ENCODE results near the gene ZNF283. TPM values are rescaled to one million over a fixed set of nuclear protein-coding genes. Genes with fewer than 3 reads are reported as not detected.

Gene ZNF283
- polyA plus RNA-seq, 4 donors = 1.3 to 15.1 (median 3.1) TPM

- FAIRE-seq (no peak), DNase-seq (peak in 1 of 2 donors; percentile 26)
- no peak overlapping the region for H3K27ac ChIP-seq (ENCODE audit: low read depth in 1 of 3, low read length in 2 of 3)
- H3K4me3 ChIP-seq (ENCODE audit: low read depth in 1 of 3, low read length in 3 of 3) = no peak overlapping the region
- H3K36me3 ChIP-seq (ENCODE audit: control insufficient read depth in 3 of 3, insufficient read depth in 2 of 3, low read depth in 1 of 3, low read length in 3 of 3) = no peaks in the 10 kb centered on the region
- no peaks in the 10 kb centered on the region for H3K27me3 ChIP-seq (ENCODE audit: control insufficient read depth in 3 of 3, insufficient read depth in 3 of 3, low read length in 3 of 3)
- H3K9me3 ChIP-seq (ENCODE audit: control insufficient read depth in 2 of 2, insufficient read depth in 1 of 2, low read depth in 1 of 2, low read length in 1 of 2) = no peaks in the 10 kb centered on the region
- WGBS, 3 donors = 23 to 70% (median 41%) methylated on average over 24 of the region's 24 CpGs
- peaks cover 0 to 19% (median 2%) of the 10 kb centered on the region in 3 donors for H3K4me1 ChIP-seq (ENCODE audit: control insufficient read depth in 3 of 3, insufficient read depth in 2 of 3, low read depth in 1 of 3, low read length in 2 of 3)
Observed at GRCh38 chr19:43782689-43783231, 44.4 kb upstream of the ZNF283 start.

- DNase-seq (no peak), FAIRE-seq (no peak)
- Histone ChIP-seq H3K27ac (ENCODE audit: low read depth in 1 of 3, low read length in 2 of 3) (no peak overlapping the region), H3K36me3 (ENCODE audit: control insufficient read depth in 3 of 3, insufficient read depth in 2 of 3, low read depth in 1 of 3, low read length in 3 of 3) (no peaks in the 10 kb centered on the region), H3K4me1 (ENCODE audit: control insufficient read depth in 3 of 3, insufficient read depth in 2 of 3, low read depth in 1 of 3, low read length in 2 of 3) (peaks cover 0 to 19% (median 2%) of the 10 kb centered on the region in 3 donors), H3K27me3 (ENCODE audit: control insufficient read depth in 3 of 3, insufficient read depth in 3 of 3, low read length in 3 of 3) (no peaks in the 10 kb centered on the region), H3K9me3 (ENCODE audit: control insufficient read depth in 2 of 2, insufficient read depth in 1 of 2, low read depth in 1 of 2, low read length in 1 of 2) (no peaks in the 10 kb centered on the region), H3K4me3 (ENCODE audit: low read depth in 1 of 3, low read length in 3 of 3) (no peak overlapping the region)
- 85 to 88% (median 86%) methylated on average over 8 of the region's 8 CpGs for WGBS, 3 donors
Observed at GRCh38 chr19:43783636-43784035, 43.5 kb upstream of the ZNF283 start.

- Histone ChIP-seq H3K9me3 (ENCODE audit: control insufficient read depth in 2 of 2, insufficient read depth in 1 of 2, low read depth in 1 of 2, low read length in 1 of 2) (no peaks in the 10 kb centered on the region), H3K36me3 (ENCODE audit: control insufficient read depth in 3 of 3, insufficient read depth in 2 of 3, low read depth in 1 of 3, low read length in 3 of 3) (no peaks in the 10 kb centered on the region), H3K4me1 (ENCODE audit: control insufficient read depth in 3 of 3, insufficient read depth in 2 of 3, low read depth in 1 of 3, low read length in 2 of 3) (peaks cover 0 to 19% (median 2%) of the 10 kb centered on the region in 3 donors), H3K4me3 (ENCODE audit: low read depth in 1 of 3, low read length in 3 of 3) (no peak overlapping the region), H3K27me3 (ENCODE audit: control insufficient read depth in 3 of 3, insufficient read depth in 3 of 3, low read length in 3 of 3) (no peaks in the 10 kb centered on the region), H3K27ac (ENCODE audit: low read depth in 1 of 3, low read length in 2 of 3) (peak overlapping the region in 1 of 3 donors; percentile 17)
- FAIRE-seq (no peak), DNase-seq (peak in 1 of 2 donors; percentile 16)
- 33 to 50% (median 37%) methylated on average over 4 of the region's 4 CpGs for WGBS, 3 donors
Observed at GRCh38 chr19:43784241-43784980, 42.7 kb upstream of the ZNF283 start.

- Histone ChIP-seq H3K4me1 (ENCODE audit: control insufficient read depth in 3 of 3, insufficient read depth in 2 of 3, low read depth in 1 of 3, low read length in 2 of 3) (peaks cover 0 to 11% (median 2%) of the 10 kb centered on the region in 3 donors), H3K27me3 (ENCODE audit: control insufficient read depth in 3 of 3, insufficient read depth in 3 of 3, low read length in 3 of 3) (no peaks in the 10 kb centered on the region), H3K36me3 (ENCODE audit: control insufficient read depth in 3 of 3, insufficient read depth in 2 of 3, low read depth in 1 of 3, low read length in 3 of 3) (no peaks in the 10 kb centered on the region), H3K9me3 (ENCODE audit: control insufficient read depth in 2 of 2, insufficient read depth in 1 of 2, low read depth in 1 of 2, low read length in 1 of 2) (no peaks in the 10 kb centered on the region), H3K4me3 (ENCODE audit: low read depth in 1 of 3, low read length in 3 of 3) (no peak overlapping the region), H3K27ac (ENCODE audit: low read depth in 1 of 3, low read length in 2 of 3) (peak overlapping the region in 1 of 3 donors; percentile 14)
- FAIRE-seq (no peak), DNase-seq (peak; percentile 74 to 78)
- 6 to 15% (median 7%) methylated on average over 10 of the region's 10 CpGs for WGBS, 3 donors
Observed at GRCh38 chr19:43784981-43785808, 41.9 kb upstream of the ZNF283 start.

- FAIRE-seq = no peak
- Histone ChIP-seq H3K27ac (ENCODE audit: low read depth in 1 of 3, low read length in 2 of 3) (no peak overlapping the region), H3K4me1 (ENCODE audit: control insufficient read depth in 3 of 3, insufficient read depth in 2 of 3, low read depth in 1 of 3, low read length in 2 of 3) (peaks cover 0 to 2% (median 0%) of the 10 kb centered on the region in 3 donors), H3K4me3 (ENCODE audit: low read depth in 1 of 3, low read length in 3 of 3) (no peak overlapping the region), H3K27me3 (ENCODE audit: control insufficient read depth in 3 of 3, insufficient read depth in 3 of 3, low read length in 3 of 3) (no peaks in the 10 kb centered on the region), H3K36me3 (ENCODE audit: control insufficient read depth in 3 of 3, insufficient read depth in 2 of 3, low read depth in 1 of 3, low read length in 3 of 3) (no peaks in the 10 kb centered on the region), H3K9me3 (ENCODE audit: control insufficient read depth in 2 of 2, insufficient read depth in 1 of 2, low read depth in 1 of 2, low read length in 1 of 2) (no peaks in the 10 kb centered on the region)
- 24 to 51% (median 31%) methylated on average over 1 of the region's 1 CpG for WGBS, 3 donors
- no peak for DNase-seq
Observed at GRCh38 chr19:43786665-43787064, 40.5 kb upstream of the ZNF283 start.

GRCh38 chr19:43789029-43789428 is 38.1 kb upstream of the ZNF283 start:
- Histone ChIP-seq H3K27ac (ENCODE audit: low read depth in 1 of 3, low read length in 2 of 3) (no peak overlapping the region), H3K4me3 (ENCODE audit: low read depth in 1 of 3, low read length in 3 of 3) (no peak overlapping the region), H3K4me1 (ENCODE audit: control insufficient read depth in 3 of 3, insufficient read depth in 2 of 3, low read depth in 1 of 3, low read length in 2 of 3) (peaks cover 0 to 2% (median 0%) of the 10 kb centered on the region in 3 donors), H3K9me3 (ENCODE audit: control insufficient read depth in 2 of 2, insufficient read depth in 1 of 2, low read depth in 1 of 2, low read length in 1 of 2) (no peaks in the 10 kb centered on the region), H3K36me3 (ENCODE audit: control insufficient read depth in 3 of 3, insufficient read depth in 2 of 3, low read depth in 1 of 3, low read length in 3 of 3) (no peaks in the 10 kb centered on the region), H3K27me3 (ENCODE audit: control insufficient read depth in 3 of 3, insufficient read depth in 3 of 3, low read length in 3 of 3) (peaks cover 0 to 3% (median 0%) of the 10 kb centered on the region in 3 donors)
- WGBS, 3 donors = 7 to 14% (median 7%) methylated on average over 3 of the region's 3 CpGs
- FAIRE-seq (no peak), DNase-seq (peak in 1 of 2 donors; percentile 45)

GRCh38 chr19:43790587-43790986 is 36.5 kb upstream of the ZNF283 start:
- Histone ChIP-seq H3K27me3 (ENCODE audit: control insufficient read depth in 3 of 3, insufficient read depth in 3 of 3, low read length in 3 of 3) (peaks cover 0 to 3% (median 2%) of the 10 kb centered on the region in 3 donors), H3K9me3 (ENCODE audit: control insufficient read depth in 2 of 2, insufficient read depth in 1 of 2, low read depth in 1 of 2, low read length in 1 of 2) (peaks cover 0 to 3% of the 10 kb centered on the region in 2 donors), H3K4me1 (ENCODE audit: control insufficient read depth in 3 of 3, insufficient read depth in 2 of 3, low read depth in 1 of 3, low read length in 2 of 3) (no peaks in the 10 kb centered on the region), H3K4me3 (ENCODE audit: low read depth in 1 of 3, low read length in 3 of 3) (no peak overlapping the region), H3K36me3 (ENCODE audit: control insufficient read depth in 3 of 3, insufficient read depth in 2 of 3, low read depth in 1 of 3, low read length in 3 of 3) (no peaks in the 10 kb centered on the region), H3K27ac (ENCODE audit: low read depth in 1 of 3, low read length in 2 of 3) (no peak overlapping the region)
- FAIRE-seq (no peak), DNase-seq (no peak)
- 26 to 32% (median 29%) methylated on average over 3 of the region's 3 CpGs for WGBS, 3 donors

- Histone ChIP-seq H3K4me3 (ENCODE audit: low read depth in 1 of 3, low read length in 3 of 3) (no peak overlapping the region), H3K36me3 (ENCODE audit: control insufficient read depth in 3 of 3, insufficient read depth in 2 of 3, low read depth in 1 of 3, low read length in 3 of 3) (no peaks in the 10 kb centered on the region), H3K27ac (ENCODE audit: low read depth in 1 of 3, low read length in 2 of 3) (no peak overlapping the region), H3K4me1 (ENCODE audit: control insufficient read depth in 3 of 3, insufficient read depth in 2 of 3, low read depth in 1 of 3, low read length in 2 of 3) (peaks cover 0 to 2% (median 0%) of the 10 kb centered on the region in 3 donors), H3K27me3 (ENCODE audit: control insufficient read depth in 3 of 3, insufficient read depth in 3 of 3, low read length in 3 of 3) (peaks cover 0 to 18% (median 3%) of the 10 kb centered on the region in 3 donors), H3K9me3 (ENCODE audit: control insufficient read depth in 2 of 2, insufficient read depth in 1 of 2, low read depth in 1 of 2, low read length in 1 of 2) (peaks cover 0 to 7% of the 10 kb centered on the region in 2 donors)
- WGBS, 3 donors = 50 to 80% (median 55%) methylated on average over 6 of the region's 6 CpGs
- FAIRE-seq = no peak
- no peak for DNase-seq
Observed at GRCh38 chr19:43797118-43797517, 30.0 kb upstream of the ZNF283 start.
